ENCODE results near the gene SMURF2.
"Not testable (repeated sequence)": the region's sequence is repeated elsewhere in the genome, so short reads cannot be mapped to it uniquely, and the experiment has no call there.

The SMURF2 gene

GRCh38 chr17:64682261-64683181 lies 20.4 kb upstream of the SMURF2 start:
- H3K4me3 ChIP-seq (ENCODE audit: low read length) = no peak overlapping the region
- no peak for TF ChIP-seq ZNF274 (IDR thresholded peaks at IDR 0.05; ENCODE audit: low read depth, low read length)

GRCh38 chr17:64679710-64680216 lies 17.7 kb upstream of the SMURF2 start:
- no peak overlapping the region for H3K4me3 ChIP-seq (ENCODE audit: low read length)
- TF ChIP-seq ZNF274 (IDR thresholded peaks at IDR 0.05; ENCODE audit: low read depth, low read length) = no peak

- no peak overlapping the region for H3K4me3 ChIP-seq (ENCODE audit: low read length)
- TF ChIP-seq ZNF274 (IDR thresholded peaks at IDR 0.05; ENCODE audit: low read depth, low read length) = no peak
Observed at GRCh38 chr17:64676763-64677162, 14.7 kb upstream of the SMURF2 start.

GRCh38 chr17:64670843-64671590 lies 8.9 kb upstream of the SMURF2 start:
- not testable (repeated sequence) for H3K4me3 ChIP-seq (ENCODE audit: low read length)

GRCh38 chr17:64667807-64668721 lies 6.0 kb upstream of the SMURF2 start:
- not testable (repeated sequence) for H3K4me3 ChIP-seq (ENCODE audit: low read length)

GRCh38 chr17:64664299-64664981 lies 2.3 kb upstream of the SMURF2 start:
- H3K4me3 ChIP-seq (ENCODE audit: low read length) = not testable (repeated sequence)

- not testable (repeated sequence) for H3K4me3 ChIP-seq (ENCODE audit: low read length)
Observed at GRCh38 chr17:64663836-64664235, 1.7 kb upstream of the SMURF2 start.

GRCh38 chr17:64662774-64663367 lies 764 bp upstream of the SMURF2 start:
- peak overlapping the region; percentile 60; the same call in 1 of the 2 replicates for H3K4me3 ChIP-seq (ENCODE audit: low read length)
- TF ChIP-seq ZNF274 (IDR thresholded peaks at IDR 0.05; ENCODE audit: low read depth, low read length) = no peak

GRCh38 chr17:64661726-64661975 lies 456 bp downstream of the SMURF2 start:
- TF ChIP-seq ZNF274 (IDR thresholded peaks at IDR 0.05; ENCODE audit: low read depth, low read length) = no peak
- H3K4me3 ChIP-seq (ENCODE audit: low read length) = peak overlapping the region; percentile 88

- H3K4me3 ChIP-seq (ENCODE audit: low read length) = peak overlapping the region; percentile 88
Observed at GRCh38 chr17:64660978-64661725, 955 bp downstream of the SMURF2 start.

GRCh38 chr17:64660195-64660977 lies 1.7 kb downstream of the SMURF2 start:
- peak overlapping the region; percentile 88 for H3K4me3 ChIP-seq (ENCODE audit: low read length)

- no peak overlapping the region for H3K4me3 ChIP-seq (ENCODE audit: low read length)
- TF ChIP-seq ZNF274 (IDR thresholded peaks at IDR 0.05; ENCODE audit: low read depth, low read length) = no peak
Observed at GRCh38 chr17:64658931-64659330, 3.2 kb downstream of the SMURF2 start.
